Astrocyte (in vitro differentiated cells and primary cell): ENCODE measurements around the gene ACKR2. TPM values are rescaled to one million over a fixed set of nuclear protein-coding genes. Genes with fewer than 3 reads are reported as not detected.

ENCODE experiments used
- DNase-seq: peaks from one replicate; pipeline ENCODE4 v3.0.0-alpha.2; 2010; ENCODE audit warnings: low read depth
- FAIRE-seq: peaks from 2 replicates; lab custom pipeline; 2011; peaks lifted over from hg19 to GRCh38; lab: Jason Lieb, UNC
- H2AFZ ChIP-seq: 2 replicates; pipeline ENCODE4 v1.6.0; 2012; ENCODE audit warnings: low read depth, low read length, inconsistent platforms
- H3K27ac ChIP-seq: 2 replicates; pipeline ENCODE4 v1.5.1; 2011; ENCODE audit warnings: low read depth, low read length, inconsistent platforms
- H3K27me3 ChIP-seq: 2 replicates; pipeline ENCODE4 v1.6.0; 2011; ENCODE audit warnings: low read length, inconsistent platforms; ENCODE audit not compliant: insufficient read depth
- H3K36me3 ChIP-seq: 2 replicates; pipeline ENCODE4 v1.5.1; 2011; ENCODE audit warnings: low read length, inconsistent platforms; ENCODE audit not compliant: insufficient read depth
- H3K4me1 ChIP-seq: 2 replicates; pipeline ENCODE4 v1.5.1; 2011; ENCODE audit warnings: low read length, inconsistent platforms; ENCODE audit not compliant: insufficient read depth
- H3K4me2 ChIP-seq: 2 replicates; pipeline ENCODE4 v1.6.0; 2012; ENCODE audit warnings: low read length, inconsistent platforms
- H3K4me3 ChIP-seq: 2 replicates; pipeline ENCODE4 v1.5.1; 2011; ENCODE audit warnings: low read depth, mild to moderate bottlenecking, low read length, inconsistent platforms; ENCODE audit not compliant: insufficient read depth
- H3K79me2 ChIP-seq: 2 replicates; pipeline ENCODE4 v1.6.0; 2012; ENCODE audit warnings: mild to moderate bottlenecking, low read length, inconsistent platforms; ENCODE audit not compliant: insufficient read depth
- H3K9ac ChIP-seq: 2 replicates; pipeline ENCODE4 v1.6.0; 2012; ENCODE audit warnings: mild to moderate bottlenecking, low read length, inconsistent platforms
- H3K9me3 ChIP-seq: 2 replicates; pipeline ENCODE4 v1.5.1; 2012; ENCODE audit warnings: low read depth, mild to moderate bottlenecking, low read length, inconsistent platforms; ENCODE audit not compliant: insufficient read depth
- H4K20me1 ChIP-seq: 2 replicates; pipeline ENCODE4 v1.6.0; 2012; ENCODE audit warnings: low read length, inconsistent platforms; ENCODE audit not compliant: insufficient read depth
- H3K27ac Mint-ChIP-seq: one replicate; pipeline ENCODE4 v1.8.0; 2021; ENCODE audit warnings: mild to moderate bottlenecking, mixed read lengths; ENCODE audit not compliant: unreplicated experiment
- H3K27me3 Mint-ChIP-seq: one replicate; pipeline ENCODE4 v1.8.0; 2021; ENCODE audit warnings: low read depth, mixed read lengths; ENCODE audit not compliant: unreplicated experiment
- H3K36me3 Mint-ChIP-seq: one replicate; pipeline ENCODE4 v1.8.0; 2021; ENCODE audit warnings: low read depth, mixed read lengths; ENCODE audit not compliant: unreplicated experiment
- H3K4me1 Mint-ChIP-seq: one replicate; pipeline ENCODE4 v1.8.0; 2021; ENCODE audit warnings: low read depth, mixed read lengths; ENCODE audit not compliant: unreplicated experiment
- H3K4me3 Mint-ChIP-seq: one replicate; pipeline ENCODE4 v1.8.0; 2021; ENCODE audit warnings: mild to moderate bottlenecking, moderate library complexity, mixed read lengths; ENCODE audit not compliant: unreplicated experiment
- H3K9me3 Mint-ChIP-seq: one replicate; pipeline ENCODE4 v1.8.0; 2021; ENCODE audit warnings: mild to moderate bottlenecking, mixed read lengths; ENCODE audit not compliant: unreplicated experiment
- CTCF ChIP-seq: IDR thresholded peaks from 2 replicates; pipeline ENCODE4 v1.5.1; 2011; ENCODE audit warnings: low read depth, mild to moderate bottlenecking, inconsistent platforms, low read length, moderate library complexity; ENCODE audit not compliant: insufficient read depth
- EZH2 ChIP-seq: IDR thresholded peaks from 2 replicates; pipeline ENCODE4 v1.6.1; 2012; ENCODE audit warnings: mild to moderate bottlenecking, low read length, inconsistent platforms; ENCODE audit not compliant: insufficient read depth
- total RNA-seq: library from RNA; stranded (reverse); gene quantifications from 2 replicates; pipeline ENCODE4 v1.2.1, GENCODE V29; 2021

ACKR2 gene
- total RNA-seq, 1 donor from 2014 or later = 1.7 TPM

GRCh38 chr3:42830437-42831320, 21.4 kb downstream of the ACKR2 start:
- Histone ChIP-seq H3K4me3 (no peak overlapping the region), H4K20me1 (no peaks in the 10 kb centered on the region), H3K79me2 (no peaks in the 10 kb centered on the region), H3K27me3 (no peaks in the 10 kb centered on the region), H3K36me3 (no peaks in the 10 kb centered on the region), H3K27ac (no peak overlapping the region), H3K4me2 (no peak overlapping the region), H2AFZ (no peak overlapping the region), H3K9ac (no peak overlapping the region), H3K4me1 (no peaks in the 10 kb centered on the region), H3K9me3 (no peaks in the 10 kb centered on the region)
- H3K27ac Mint-ChIP-seq = no peak overlapping the region
- TF ChIP-seq EZH2 (no peak), CTCF (peak; percentile 28)
- peaks cover 9% of the 10 kb centered on the region for H3K4me1 Mint-ChIP-seq
- peaks cover 6% of the 10 kb centered on the region for H3K27me3 Mint-ChIP-seq
- FAIRE-seq = no peak
- no peak for DNase-seq
- H3K4me3 Mint-ChIP-seq = no peak overlapping the region
- H3K36me3 Mint-ChIP-seq = no peaks in the 10 kb centered on the region
- H3K9me3 Mint-ChIP-seq = peaks cover 3% of the 10 kb centered on the region

- Histone ChIP-seq H3K4me2 (no peak overlapping the region), H2AFZ (no peak overlapping the region), H3K4me1 (no peaks in the 10 kb centered on the region), H3K79me2 (no peaks in the 10 kb centered on the region), H4K20me1 (no peaks in the 10 kb centered on the region), H3K9ac (no peak overlapping the region), H3K36me3 (no peaks in the 10 kb centered on the region), H3K27ac (no peak overlapping the region), H3K27me3 (no peaks in the 10 kb centered on the region), H3K4me3 (no peak overlapping the region), H3K9me3 (no peaks in the 10 kb centered on the region)
- peaks cover 6% of the 10 kb centered on the region for H3K4me1 Mint-ChIP-seq
- DNase-seq = no peak
- H3K9me3 Mint-ChIP-seq = peaks cover 3% of the 10 kb centered on the region
- H3K36me3 Mint-ChIP-seq = no peaks in the 10 kb centered on the region
- no peak overlapping the region for H3K4me3 Mint-ChIP-seq
- peaks cover 10% of the 10 kb centered on the region for H3K27me3 Mint-ChIP-seq
- FAIRE-seq = no peak
- H3K27ac Mint-ChIP-seq = no peak overlapping the region
- TF ChIP-seq EZH2 = no peak
- peak; percentile 59 for TF ChIP-seq CTCF
Measured at GRCh38 chr3:42831321-42831713, 22.1 kb downstream of the ACKR2 start.
